CD4-positive, alpha-beta T cell (primary cell): Measurements from ENCODE around the gene KIF3B. TPM values are rescaled to one million over a fixed set of nuclear protein-coding genes. Genes with fewer than 3 reads are reported as not detected.

Experiments
- ATAC-seq: fragments of 200-7000 bp; cut with Tn5 transposase; one replicate; pipeline ENCODE4 v1.10.0; 2022; ENCODE audit warnings: mild to moderate bottlenecking; ENCODE audit not compliant: poor library complexity
- CTCF ChIA-PET: fragments of 350-600 bp; sonication (Branson Sonifier 250); formaldehyde crosslinking; loops from one replicate; lab custom pipeline; 2021; ENCODE audit warnings: antibody characterized with exemption, inconsistent platforms; lab: Charles Lee
- POLR2A ChIA-PET: fragments of 350-600 bp; sonication (Branson Sonifier 250); formaldehyde crosslinking; loops from one replicate; lab custom pipeline; 2021; ENCODE audit warnings: antibody characterized with exemption, inconsistent platforms; lab: Charles Lee
- DNase-seq, 14 experiments: peaks; one replicate each; pipeline ENCODE4 v3.0.0-alpha.2; 2013 to 2020; ENCODE audit warnings: mixed read lengths in 2 of 14
- H3K27ac ChIP-seq, 2 donors: one replicate each; pipeline versions ENCODE4 v1.5.1 to v1.7.0; 2013; ENCODE audit warnings: low read length in 2 of 2, low read depth in 1 of 2, mild to moderate bottlenecking in 1 of 2
- H3K27me3 ChIP-seq, 2 experiments: 1 replicate in 1 of 2; 2 replicates in 1 of 2; pipeline versions ENCODE4 v1.6.1 to v1.7.0; 2013; ENCODE audit warnings: low read length in 2 of 2, control low read depth in 1 of 2, mild to moderate bottlenecking in 1 of 2, moderate library complexity in 1 of 2; ENCODE audit not compliant: insufficient read depth in 2 of 2, control insufficient read depth in 1 of 2
- H3K36me3 ChIP-seq: one replicate; pipeline ENCODE4 v1.6.1; 2013; ENCODE audit warnings: low read length, control low read depth; ENCODE audit not compliant: insufficient read depth
- H3K4me1 ChIP-seq: one replicate; pipeline ENCODE4 v1.6.1; 2013; ENCODE audit warnings: low read length, control low read depth; ENCODE audit not compliant: insufficient read depth
- H3K4me3 ChIP-seq: one replicate; pipeline ENCODE4 v1.5.1; 2013; ENCODE audit warnings: mild to moderate bottlenecking, low read length, moderate library complexity
- H3K9me3 ChIP-seq, 2 experiments: 1 replicate in 1 of 2; 2 replicates in 1 of 2; pipeline versions ENCODE4 v1.6.1 to v1.7.0; 2013; ENCODE audit warnings: low read length in 2 of 2, mild to moderate bottlenecking in 2 of 2, control low read depth in 1 of 2, moderate library complexity in 1 of 2; ENCODE audit not compliant: control insufficient read depth in 1 of 2, insufficient read depth in 1 of 2
- H3K27ac Mint-ChIP-seq: one replicate; pipeline ENCODE4 v1.8.0; 2020; ENCODE audit warnings: mixed read lengths
- H3K27me3 Mint-ChIP-seq: one replicate; pipeline ENCODE4 v1.8.0; 2021; ENCODE audit warnings: mixed read lengths
- H3K36me3 Mint-ChIP-seq: one replicate; pipeline ENCODE4 v1.8.0; 2021; ENCODE audit warnings: low read depth, mixed read lengths
- H3K4me1 Mint-ChIP-seq: one replicate; pipeline ENCODE4 v1.8.0; 2021; ENCODE audit warnings: low read depth, mixed read lengths
- H3K4me3 Mint-ChIP-seq: one replicate; pipeline ENCODE4 v1.8.0; 2020; ENCODE audit warnings: mild to moderate bottlenecking, mixed read lengths
- H3K9me3 Mint-ChIP-seq: one replicate; pipeline ENCODE4 v1.8.0; 2020; ENCODE audit warnings: mixed read lengths
- intact Hi-C, 2 experiments: fragments of 100-400 bp; cut with DNase I in 1 of 2; cut with micrococcal nuclease in 1 of 2; formaldehyde crosslinking; loops; one replicate each; pipeline versions ENCODE4 v1.15.1 to v1.9.0; 2023 to 2025; cut with DNase I, micrococcal nuclease
- total RNA-seq, 174 experiments: library from RNA in 2 of 174; stranded (reverse) in 2 of 174; gene quantifications; one replicate each; pipeline ENCODE4 v1.2.3 and lab custom pipeline; 2021 to 2026
- TF ChIP-seq, protein P1 (sequence below): fragments of 200-600 bp; IDR thresholded peaks from one replicate; pipeline ENCODE4 v1.8.0; 2022; ENCODE audit warnings: antibody characterized with exemption, mild to moderate bottlenecking

Gene KIF3B
- total RNA-seq, 2 experiments from 2014 or later = 7.3 TPM

DNA sequence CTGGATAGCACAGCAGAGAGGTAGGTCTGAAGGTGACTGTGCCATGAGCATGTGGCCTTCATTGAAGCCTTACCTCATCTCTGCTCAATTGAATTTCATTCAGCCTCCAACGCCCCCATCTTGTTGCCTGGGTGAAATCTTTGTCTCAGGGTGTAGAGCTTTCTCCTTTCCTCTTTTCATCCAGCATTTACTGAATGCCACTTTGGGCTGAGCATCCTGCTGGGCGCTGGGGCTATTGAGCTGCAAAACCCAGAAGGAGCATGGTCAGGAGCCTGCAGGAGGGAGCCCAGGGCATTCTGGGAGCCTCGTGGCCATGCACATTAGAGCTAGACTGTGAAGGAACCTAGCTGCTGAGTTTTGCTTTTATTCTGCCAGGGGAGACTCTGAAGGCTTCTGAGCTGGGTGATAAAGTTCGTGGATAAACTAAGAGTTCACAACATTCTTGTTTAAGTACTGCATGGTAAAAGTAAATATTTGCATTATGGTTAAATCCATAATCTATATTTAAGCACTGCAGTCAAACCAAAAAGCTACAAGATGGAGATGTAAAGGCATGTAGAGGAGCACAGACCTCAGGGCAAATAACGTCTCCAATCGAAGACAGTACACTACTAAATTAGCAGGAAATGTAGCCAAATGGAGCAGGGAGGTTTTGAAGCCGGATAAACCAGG, 67.5 kb downstream of the KIF3B start:
- Mint-ChIP-seq H3K27ac (no peak overlapping the region), H3K9me3 (no peaks in the 10 kb centered on the region), H3K27me3 (no peaks in the 10 kb centered on the region), H3K36me3 (no peaks in the 10 kb centered on the region), H3K4me3 (no peak overlapping the region), H3K4me1 (no peaks in the 10 kb centered on the region)
- POLR2A ChIA-PET = interaction anchor here (1.3 kb wide), 1 partner anchor 13 kb away, joined by 4 read pairs; the partner anchor contains the start of gene ASXL1
- CTCF ChIA-PET = no interaction called here
- Histone ChIP-seq H3K9me3 (no peaks in the 10 kb centered on the region), H3K27me3 (no peaks in the 10 kb centered on the region), H3K27ac (no peak overlapping the region), H3K4me1 (no peaks in the 10 kb centered on the region), H3K36me3 (no peaks in the 10 kb centered on the region), H3K4me3 (no peak overlapping the region)
- intact Hi-C loops = no loop called here
- no peak for ATAC-seq
- TF ChIP-seq, protein P1, sequence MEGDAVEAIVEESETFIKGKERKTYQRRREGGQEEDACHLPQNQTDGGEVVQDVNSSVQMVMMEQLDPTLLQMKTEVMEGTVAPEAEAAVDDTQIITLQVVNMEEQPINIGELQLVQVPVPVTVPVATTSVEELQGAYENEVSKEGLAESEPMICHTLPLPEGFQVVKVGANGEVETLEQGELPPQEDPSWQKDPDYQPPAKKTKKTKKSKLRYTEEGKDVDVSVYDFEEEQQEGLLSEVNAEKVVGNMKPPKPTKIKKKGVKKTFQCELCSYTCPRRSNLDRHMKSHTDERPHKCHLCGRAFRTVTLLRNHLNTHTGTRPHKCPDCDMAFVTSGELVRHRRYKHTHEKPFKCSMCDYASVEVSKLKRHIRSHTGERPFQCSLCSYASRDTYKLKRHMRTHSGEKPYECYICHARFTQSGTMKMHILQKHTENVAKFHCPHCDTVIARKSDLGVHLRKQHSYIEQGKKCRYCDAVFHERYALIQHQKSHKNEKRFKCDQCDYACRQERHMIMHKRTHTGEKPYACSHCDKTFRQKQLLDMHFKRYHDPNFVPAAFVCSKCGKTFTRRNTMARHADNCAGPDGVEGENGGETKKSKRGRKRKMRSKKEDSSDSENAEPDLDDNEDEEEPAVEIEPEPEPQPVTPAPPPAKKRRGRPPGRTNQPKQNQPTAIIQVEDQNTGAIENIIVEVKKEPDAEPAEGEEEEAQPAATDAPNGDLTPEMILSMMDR = no peak
- DNase-seq = no peak

DNA sequence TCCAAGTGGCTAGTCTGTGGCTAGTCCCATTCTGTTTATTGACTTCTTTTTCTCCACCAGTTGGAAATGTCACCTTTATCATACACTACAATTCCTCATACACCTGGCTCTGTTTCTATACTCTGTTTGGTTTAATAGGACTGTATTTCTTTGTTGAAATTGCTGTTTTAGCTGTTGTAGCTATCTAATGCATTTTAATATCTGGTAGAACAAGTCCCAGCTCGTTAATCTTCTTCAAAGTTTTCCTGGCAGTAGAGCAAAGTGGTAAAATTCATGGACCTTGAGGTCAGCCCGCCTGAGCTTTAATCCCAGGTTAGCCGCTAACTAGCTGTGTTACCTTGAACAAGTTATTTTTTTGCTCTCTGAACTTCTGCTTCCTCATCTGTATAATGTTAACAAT, 70.8 kb downstream of the KIF3B start:
- intact Hi-C loops = no loop called here

DNA sequence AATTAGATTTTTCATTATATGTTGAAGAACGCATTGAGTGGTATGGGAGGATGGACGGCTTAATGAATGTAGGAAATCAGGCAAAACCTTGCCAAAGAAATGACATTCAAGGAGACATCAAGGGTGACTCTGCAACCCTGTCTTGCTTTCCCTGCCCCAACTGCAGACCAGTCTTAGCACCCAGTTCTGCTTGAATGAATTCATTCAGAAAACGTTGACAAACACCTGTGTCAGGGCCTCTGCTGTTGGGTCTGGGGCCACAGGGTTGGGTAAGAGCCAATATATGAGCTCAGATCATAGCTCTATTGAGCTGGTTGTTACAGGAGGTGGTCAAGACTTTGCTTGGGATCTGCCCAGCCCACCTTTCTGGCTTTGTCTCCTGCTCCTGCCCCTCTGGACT, 73.0 kb downstream of the KIF3B start:
- no peak for DNase-seq
- TF ChIP-seq, protein P1 = no peak
- H3K4me1 Mint-ChIP-seq = no peaks in the 10 kb centered on the region
- Histone ChIP-seq H3K4me3 (no peak overlapping the region), H3K4me1 (no peaks in the 10 kb centered on the region), H3K36me3 (no peaks in the 10 kb centered on the region), H3K9me3 (no peaks in the 10 kb centered on the region), H3K27ac (no peak overlapping the region), H3K27me3 (no peaks in the 10 kb centered on the region)
- ChIA-PET POLR2A (no interaction called here), CTCF (interaction anchor here (0.5 kb wide), 1 partner anchor 78 kb away, joined by 3 read pairs; no protein-coding TSS in a partner anchor)
- no peak for ATAC-seq
- H3K36me3 Mint-ChIP-seq = no peaks in the 10 kb centered on the region
- H3K4me3 Mint-ChIP-seq = no peak overlapping the region
- H3K9me3 Mint-ChIP-seq = no peaks in the 10 kb centered on the region
- no peaks in the 10 kb centered on the region for H3K27me3 Mint-ChIP-seq
- no peak overlapping the region for H3K27ac Mint-ChIP-seq
- intact Hi-C loops = loop anchor here in 1 of 2 experiments (10.0 kb wide), 1 partner anchor 66 kb away; no protein-coding TSS in a partner anchor

More for the DNA sequence above, 70.8 kb downstream of the KIF3B start:
- DNase-seq (no peak), ATAC-seq (no peak)
- Mint-ChIP-seq H3K9me3 (no peaks in the 10 kb centered on the region), H3K4me1 (no peaks in the 10 kb centered on the region), H3K4me3 (no peak overlapping the region), H3K27me3 (no peaks in the 10 kb centered on the region), H3K36me3 (no peaks in the 10 kb centered on the region), H3K27ac (no peak overlapping the region)
- H3K4me3 ChIP-seq = no peak overlapping the region
- no peaks in the 10 kb centered on the region for H3K36me3 ChIP-seq
- no peak overlapping the region for H3K27ac ChIP-seq
- CTCF ChIA-PET = interaction anchor here (1.0 kb wide), 1 partner anchor 12 kb away, joined by 3 read pairs; no protein-coding TSS in a partner anchor
- TF ChIP-seq, protein P1 = no peak
- H3K4me1 ChIP-seq = no peaks in the 10 kb centered on the region
- no peaks in the 10 kb centered on the region for H3K9me3 ChIP-seq
- no peaks in the 10 kb centered on the region for H3K27me3 ChIP-seq
- POLR2A ChIA-PET = interaction anchor here (1.2 kb wide), 1 partner anchor 11 kb away, joined by 4 read pairs; no protein-coding TSS in a partner anchor
